HL-60 (cell line): ENCODE results near the gene BRAT1.

ENCODE experiments used
- DNase-seq, 2 experiments: peaks; one replicate each; pipeline ENCODE4 v3.0.0-alpha.2; 2010 to 2020; ENCODE audit warnings: low read depth in 1 of 2, low spot score in 1 of 2
- H3K27ac ChIP-seq: fragments of 250-450 bp; sonication (Bioruptor Pico); replicated peaks from 2 replicates; pipeline ENCODE4 v1.5.1; 2020; ENCODE audit warnings: mild to moderate bottlenecking, moderate library complexity
- H3K27me3 ChIP-seq: fragments of 250-450 bp; sonication (Bioruptor Pico); 2 replicates; pipeline ENCODE4 v1.5.1; 2021; ENCODE audit warnings: mild to moderate bottlenecking, moderate library complexity; ENCODE audit not compliant: insufficient read depth, poor library complexity, severe bottlenecking
- H3K4me3 ChIP-seq: replicated peaks from 2 replicates; pipeline ENCODE4 v1.5.1; 2011; ENCODE audit warnings: mild to moderate bottlenecking, control low read depth, low read length; ENCODE audit not compliant: insufficient read depth
- CTCF ChIP-seq: IDR thresholded peaks from one replicate; pipeline ENCODE4 v1.5.1; 2011; ENCODE audit warnings: low read length, control low read depth, inconsistent platforms; ENCODE audit not compliant: insufficient read depth
- GABPA ChIP-seq: IDR thresholded peaks from 2 replicates; pipeline ENCODE4 v1.6.1; 2012; ENCODE audit warnings: low read depth
- POLR2AphosphoS5 ChIP-seq: IDR thresholded peaks from 2 replicates; pipeline ENCODE4 v1.6.1; 2012; ENCODE audit warnings: low read depth
- REST ChIP-seq: IDR thresholded peaks from 2 replicates; pipeline ENCODE4 v1.6.1; 2012; ENCODE audit warnings: low read depth; ENCODE audit not compliant: insufficient replicate concordance
- SPI1 ChIP-seq: IDR thresholded peaks from 2 replicates; pipeline ENCODE4 v1.6.1; 2012; ENCODE audit warnings: low read depth, mild to moderate bottlenecking, borderline replicate concordance

Gene BRAT1

GRCh38 chr7:2595258-2595860 lies 40.0 kb upstream of the BRAT1 start:
- DNase-seq, result no peak
- Histone ChIP-seq H3K27me3 (no peaks in the 10 kb centered on the region), H3K27ac (no peak overlapping the region), H3K4me3 (no peak overlapping the region)
- TF ChIP-seq REST (no peak), GABPA (no peak), SPI1 (no peak), CTCF (no peak)

- no peak for DNase-seq
- Histone ChIP-seq H3K27me3 (no peaks in the 10 kb centered on the region), H3K4me3 (no peak overlapping the region), H3K27ac (no peak overlapping the region)
- TF ChIP-seq POLR2AphosphoS5 (no peak), SPI1 (no peak), REST (no peak), GABPA (no peak), CTCF (no peak)
Observed at GRCh38 chr7:2594599-2594998, 39.3 kb upstream of the BRAT1 start.

GRCh38 chr7:2593036-2593727 lies 37.9 kb upstream of the BRAT1 start:
- TF ChIP-seq CTCF (no peak), GABPA (no peak)
- Histone ChIP-seq H3K4me3 (no peak overlapping the region), H3K27me3 (no peaks in the 10 kb centered on the region), H3K27ac (no peak overlapping the region)
- no peak for DNase-seq

- no peak for DNase-seq
- Histone ChIP-seq H3K4me3 (no peak overlapping the region), H3K27me3 (no peaks in the 10 kb centered on the region), H3K27ac (no peak overlapping the region)
- TF ChIP-seq POLR2AphosphoS5 (no peak), CTCF (no peak), REST (no peak), GABPA (no peak), SPI1 (no peak)
Observed at GRCh38 chr7:2592375-2592865, 37.1 kb upstream of the BRAT1 start.
